Inflammatory macrophage treated with lipopolysaccharide for 4 hours (primary cell): ENCODE data around the gene NPTX2.

ENCODE experiments used
- DNase-seq: peaks from one replicate; pipeline ENCODE4 v3.0.0-alpha.2; 2020

NPTX2 gene

GRCh38 chr7:98655611-98656010 is 38.5 kb downstream of the NPTX2 start:
- DNase-seq, result no peak

GRCh38 chr7:98656899-98657298 is 39.8 kb downstream of the NPTX2 start:
- no peak for DNase-seq

DNA sequence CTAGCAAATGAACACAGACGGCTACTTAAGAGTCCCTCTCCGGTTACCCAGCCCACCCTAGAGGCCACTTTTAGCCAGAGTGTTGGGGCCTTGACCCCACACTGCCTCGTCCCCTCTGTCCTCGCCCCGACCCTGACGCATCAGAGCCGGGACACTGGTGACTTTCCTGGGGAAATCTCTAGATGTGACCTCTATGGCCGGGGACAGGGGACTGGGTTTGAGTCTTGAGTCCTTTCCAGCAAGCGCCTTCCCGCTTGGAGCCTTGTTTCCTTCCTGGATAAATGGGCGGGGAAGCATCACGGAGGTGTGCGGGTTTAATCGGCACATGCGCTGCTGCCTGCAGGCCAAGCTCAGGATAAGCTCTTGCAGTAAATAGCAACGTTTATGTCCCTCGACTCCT is 40.7 kb downstream of the NPTX2 start:
- no peak for DNase-seq

DNA sequence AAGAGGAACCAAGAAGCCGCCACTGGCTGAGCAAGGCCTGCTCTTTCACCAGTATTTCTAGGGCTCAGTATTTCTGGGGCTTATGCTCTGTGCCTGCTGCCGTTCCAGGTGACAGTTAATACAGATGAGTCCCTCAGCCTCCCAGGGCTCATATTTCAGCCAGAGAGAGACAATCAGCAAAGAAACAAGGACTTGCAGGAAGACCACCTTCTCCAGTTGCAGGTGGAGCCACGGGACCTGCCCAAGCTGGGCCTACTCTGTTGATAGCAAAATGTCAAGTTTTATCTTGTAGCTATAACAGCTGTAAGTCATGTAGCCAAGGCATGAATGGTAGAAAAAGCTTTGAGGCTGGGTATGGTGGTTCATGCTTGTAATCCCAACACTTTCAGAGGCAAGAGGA is 42.7 kb downstream of the NPTX2 start:
- no peak for DNase-seq

GRCh38 chr7:98661607-98662006 is 44.5 kb downstream of the NPTX2 start:
- DNase-seq, result no peak

DNA sequence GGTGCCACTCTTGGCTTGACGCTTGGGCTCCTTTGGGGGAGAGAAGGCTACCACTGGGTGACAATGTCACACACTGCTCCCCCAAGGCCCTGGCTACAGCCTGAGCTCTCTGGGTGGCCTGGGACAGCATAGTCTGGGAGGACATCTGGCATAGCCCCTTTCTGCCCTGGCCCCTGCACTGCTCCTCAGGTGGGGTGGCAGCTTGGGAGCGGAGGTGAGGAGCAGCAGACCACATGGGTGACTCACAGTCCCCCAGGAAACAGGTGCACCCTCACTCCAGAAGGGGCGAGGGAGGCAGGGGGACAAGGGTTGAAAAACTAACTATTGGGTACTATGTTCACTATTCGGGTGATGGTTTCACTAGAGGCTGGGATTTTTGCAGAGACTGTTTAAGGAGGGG is 45.2 kb downstream of the NPTX2 start:
- DNase-seq, result no peak

DNA sequence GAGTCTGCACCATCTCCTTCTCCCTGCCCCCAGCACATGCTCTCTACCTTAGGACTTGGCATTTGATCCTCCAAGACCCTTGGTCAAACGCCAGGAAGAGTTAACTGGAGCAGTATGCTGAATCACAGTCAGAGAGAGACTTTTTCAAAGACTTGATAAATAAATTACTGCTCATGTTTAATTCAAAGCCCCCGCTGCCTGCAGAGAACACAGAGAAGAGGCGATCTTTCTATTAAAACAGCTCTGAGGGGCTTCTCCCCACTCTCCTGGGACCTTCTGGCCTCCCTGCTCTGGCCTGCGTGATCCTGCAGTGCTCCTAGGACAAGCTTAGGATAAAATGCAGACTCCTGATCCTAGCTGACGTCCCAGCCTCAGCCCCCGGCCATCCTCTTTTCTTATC is 47.8 kb downstream of the NPTX2 start:
- DNase-seq, result no peak

GRCh38 chr7:98668255-98668654 is 51.2 kb downstream of the NPTX2 start:
- no peak for DNase-seq

DNA sequence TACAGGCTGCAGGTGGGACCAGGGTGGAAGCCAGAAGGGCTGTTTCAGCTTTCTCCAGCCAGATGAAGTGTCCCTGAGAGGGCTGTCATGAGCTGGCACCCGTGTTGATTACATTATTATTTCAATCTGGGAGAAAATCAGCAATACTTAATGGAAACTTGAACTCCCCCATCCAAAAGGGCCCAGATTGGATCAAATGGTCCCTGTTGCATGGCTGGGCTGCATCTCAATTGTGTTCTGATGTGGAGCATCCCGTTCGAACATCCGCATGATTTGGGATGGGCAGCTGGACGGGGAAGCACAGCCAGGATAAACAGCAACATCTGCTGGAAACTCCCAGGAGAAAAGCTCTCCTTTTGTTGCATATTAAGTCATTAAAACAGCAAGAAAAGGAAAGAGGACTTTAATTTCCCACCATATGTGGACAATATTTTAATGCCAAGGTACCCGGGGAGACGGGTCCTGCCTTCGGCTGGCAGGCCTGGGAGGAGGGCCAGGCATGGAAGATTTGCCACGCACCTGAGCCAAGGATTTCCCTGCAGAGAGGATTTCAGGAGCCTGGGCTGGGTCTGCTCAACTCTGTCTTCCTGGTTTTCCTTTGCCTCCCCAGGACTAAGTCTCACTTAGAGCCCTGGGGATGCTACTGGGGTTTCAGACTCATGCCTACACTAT is 52.4 kb downstream of the NPTX2 start:
- DNase-seq, result no peak

DNA sequence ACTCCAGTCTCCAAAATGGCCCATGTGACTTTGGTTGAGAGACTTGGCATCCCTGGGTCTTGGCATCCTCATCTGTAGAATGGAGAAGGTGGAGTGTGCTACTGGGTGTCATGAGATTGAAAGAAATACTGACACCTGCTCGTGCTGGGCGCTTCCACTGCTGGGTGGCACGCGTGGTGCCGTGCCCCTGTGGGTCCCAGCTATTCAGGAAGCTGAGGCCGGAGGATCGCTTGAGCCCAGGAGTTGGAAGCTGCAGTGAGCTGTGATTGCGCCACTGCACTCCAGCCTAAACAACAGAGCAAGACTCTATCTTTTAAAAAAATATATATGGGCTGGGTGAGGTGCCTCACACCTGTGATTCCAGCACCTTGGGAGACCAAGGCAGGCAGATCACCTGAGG is 53.1 kb downstream of the NPTX2 start:
- DNase-seq, result no peak

- no peak for DNase-seq
Measured at GRCh38 chr7:98671733-98672331, 54.7 kb downstream of the NPTX2 start.

- DNase-seq, result no peak
Measured at GRCh38 chr7:98674461-98674860, 57.4 kb downstream of the NPTX2 start.

GRCh38 chr7:98674881-98675280 is 57.8 kb downstream of the NPTX2 start:
- DNase-seq, result no peak

GRCh38 chr7:98678215-98678614 is 61.1 kb downstream of the NPTX2 start:
- DNase-seq, result no peak
